GM23338 (cell line): ENCODE measurements around the gene CMSS1. TPM values are rescaled to one million over a fixed set of nuclear protein-coding genes. Genes with fewer than 3 reads are reported as not detected.

Source experiments
- ATAC-seq: fragments of 200-7000 bp; cut with Tn5 transposase; 3 replicates; pipeline ENCODE4 v1.9.1; 2020
- DNase-seq: peaks from one replicate; pipeline ENCODE4 v3.0.0-alpha.2; 2015; ENCODE audit warnings: low spot score
- H2AFZ ChIP-seq: fragments of 200-600 bp; sonication (generic); 2 replicates; pipeline ENCODE4 v1.8.0; 2016; ENCODE audit warnings: antibody characterized with exemption, mild to moderate bottlenecking, moderate library complexity
- H3F3A ChIP-seq: fragments of 200-600 bp; sonication (generic); replicated peaks from 2 replicates; pipeline ENCODE4 v1.8.0; 2017; ENCODE audit warnings: antibody characterized with exemption, mixed run types, low read depth
- H3K27ac ChIP-seq: fragments of 200-600 bp; sonication (generic); 2 replicates; pipeline ENCODE4 v1.6.1; 2016; ENCODE audit warnings: low read depth
- H3K27me3 ChIP-seq: fragments of 200-600 bp; sonication (generic); 2 replicates; pipeline ENCODE4 v1.8.0; 2016; ENCODE audit warnings: mild to moderate bottlenecking, mixed run types, moderate library complexity; ENCODE audit not compliant: insufficient read depth
- H3K36me3 ChIP-seq: fragments of 200-600 bp; sonication (generic); 2 replicates; pipeline ENCODE4 v1.8.0; 2016; ENCODE audit warnings: mild to moderate bottlenecking; ENCODE audit not compliant: insufficient read depth
- H3K4me1 ChIP-seq: fragments of 200-600 bp; sonication (generic); 2 replicates; pipeline ENCODE4 v1.8.0; 2016; ENCODE audit warnings: mild to moderate bottlenecking, moderate library complexity; ENCODE audit not compliant: insufficient read depth
- H3K4me2 ChIP-seq: fragments of 200-600 bp; sonication (generic); 2 replicates; pipeline ENCODE4 v1.7.1; 2017; ENCODE audit warnings: mixed run types
- H3K4me3 ChIP-seq: fragments of 200-600 bp; sonication (generic); 2 replicates; pipeline ENCODE4 v1.6.1; 2016; ENCODE audit warnings: mixed run types
- H3K79me2 ChIP-seq: fragments of 200-600 bp; sonication (generic); replicated peaks from 2 replicates; pipeline ENCODE4 v1.8.0; 2017; ENCODE audit warnings: mild to moderate bottlenecking; ENCODE audit not compliant: insufficient read depth
- H3K9me2 ChIP-seq: fragments of 200-600 bp; sonication (generic); 2 replicates; pipeline ENCODE4 v1.8.0; 2017; ENCODE audit not compliant: insufficient read depth
- H4K20me1 ChIP-seq: fragments of 200-600 bp; sonication (generic); replicated peaks from 2 replicates; pipeline ENCODE4 v1.8.0; 2017; ENCODE audit warnings: mild to moderate bottlenecking; ENCODE audit not compliant: insufficient read depth
- H3K27ac Mint-ChIP-seq: 2 replicates; pipeline ENCODE4 v1.8.0; 2020; ENCODE audit warnings: inconsistent platforms, mild to moderate bottlenecking, moderate library complexity, mixed read lengths
- H3K27me3 Mint-ChIP-seq: 3 replicates; pipeline ENCODE4 v1.8.0; 2022; ENCODE audit warnings: low read depth, mild to moderate bottlenecking, moderate library complexity, mixed read lengths, inconsistent platforms; ENCODE audit not compliant: insufficient read depth, poor library complexity
- H3K36me3 Mint-ChIP-seq: 3 replicates; pipeline ENCODE4 v1.8.0; 2021; ENCODE audit warnings: low read depth, mild to moderate bottlenecking, inconsistent platforms, moderate library complexity, mixed read lengths
- H3K4me1 Mint-ChIP-seq: 3 replicates; pipeline ENCODE4 v1.8.0; 2020; ENCODE audit warnings: mild to moderate bottlenecking, inconsistent platforms, mixed read lengths
- H3K4me3 Mint-ChIP-seq: 3 replicates; pipeline ENCODE4 v1.8.0; 2021; ENCODE audit warnings: moderate library complexity, mild to moderate bottlenecking, inconsistent platforms, mixed read lengths
- H3K9me3 Mint-ChIP-seq: 3 replicates; pipeline ENCODE4 v1.8.0; 2020; ENCODE audit warnings: moderate library complexity, mild to moderate bottlenecking, inconsistent platforms, mixed read lengths
- EZH2phosphoT487 ChIP-seq: fragments of 200-600 bp; sonication (generic); IDR thresholded peaks from one replicate; pipeline ENCODE4 v1.8.1; 2018; ENCODE audit warnings: antibody characterized with exemption; ENCODE audit not compliant: unreplicated experiment
- ZNF331 ChIP-seq: fragments of 250-450 bp; sonication (Bioruptor Pico); IDR thresholded peaks from 2 replicates; pipeline ENCODE4 v1.5.0; 2020; ENCODE audit warnings: low read depth, mild to moderate bottlenecking, moderate library complexity
- ZNF462 ChIP-seq: fragments of 250-450 bp; sonication (Bioruptor Pico); IDR thresholded peaks from 2 replicates; pipeline ENCODE4 v1.5.0; 2020; ENCODE audit warnings: mild to moderate bottlenecking, moderate library complexity
- polyA plus RNA-seq: library from polyadenylated mRNA; unstranded; fragments of >200 nt; fragmentation: Nextera tagmentation; extraction: Ambion mirVana; gene quantifications from 2 replicates; pipeline ENCODE4 v1.2.1, GENCODE V29; 2016
- total RNA-seq: library from RNA; depleted of rRNA; stranded (reverse); fragments of >200 nt; shearing (Covaris generic); gene quantifications from 2 replicates; pipeline ENCODE4 v1.2.3, GENCODE V29; 2014

CMSS1 gene
- total and polyA plus RNA-seq, 2 experiments from 2014 or later, result 39.4 to 187 TPM

DNA sequence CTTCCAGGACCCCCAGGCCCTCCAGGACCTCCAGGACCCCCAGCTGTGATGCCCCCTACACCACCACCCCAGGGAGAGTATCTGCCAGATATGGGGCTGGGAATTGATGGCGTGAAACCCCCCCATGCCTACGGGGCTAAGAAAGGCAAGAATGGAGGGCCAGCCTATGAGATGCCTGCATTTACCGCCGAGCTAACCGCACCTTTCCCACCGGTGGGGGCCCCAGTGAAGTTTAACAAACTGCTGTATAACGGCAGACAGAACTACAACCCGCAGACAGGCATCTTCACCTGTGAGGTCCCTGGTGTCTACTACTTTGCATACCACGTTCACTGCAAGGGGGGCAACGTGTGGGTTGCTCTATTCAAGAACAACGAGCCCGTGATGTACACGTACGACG is 22.1 kb upstream of the CMSS1 start:
- Mint-ChIP-seq H3K4me1 (no peaks in the 10 kb centered on the region), H3K27ac (no peak overlapping the region), H3K4me3 (no peak overlapping the region)

More for the DNA sequence above, 22.1 kb upstream of the CMSS1 start:
- H3K36me3 ChIP-seq, result no peaks in the 10 kb centered on the region
- no peak overlapping the region for H2AFZ ChIP-seq
- no peaks in the 10 kb centered on the region for H4K20me1 ChIP-seq
- no peaks in the 10 kb centered on the region for H3K4me1 ChIP-seq
- no peak overlapping the region for H3K4me3 ChIP-seq
- no peaks in the 10 kb centered on the region for H3K27me3 ChIP-seq
- DNase-seq, result no peak
- H3K4me2 ChIP-seq, result no peak overlapping the region
- H3K9me3 Mint-ChIP-seq, result no peaks in the 10 kb centered on the region; the same call in 2 of the 3 replicates
- H3F3A ChIP-seq, result no peaks in the 10 kb centered on the region
- H3K36me3 Mint-ChIP-seq, result no peaks in the 10 kb centered on the region; the same call in 2 of the 3 replicates
- TF ChIP-seq EZH2phosphoT487 (no peak), ZNF331 (CRISPR knock-in tag) (no peak), ZNF462 (CRISPR knock-in tag) (no peak)
- no peaks in the 10 kb centered on the region for H3K79me2 ChIP-seq
- H3K9me2 ChIP-seq, result no peaks in the 10 kb centered on the region; the same call in none of the 2 replicates
- no peaks in the 10 kb centered on the region for H3K27me3 Mint-ChIP-seq
- ATAC-seq, result no peak
- H3K27ac ChIP-seq, result no peak overlapping the region
